AG09309 (cell line): ENCODE measurements around the gene KLHL29.

Source experiments
- DNase-seq: peaks from one replicate; pipeline ENCODE4 v3.0.0-alpha.2; 2010; ENCODE audit warnings: low read depth
- H3K4me3 ChIP-seq: 2 replicates; pipeline ENCODE4 v1.5.1; 2011; ENCODE audit warnings: mild to moderate bottlenecking, low read depth, low read length, moderate library complexity; ENCODE audit not compliant: control insufficient read depth
- TF ChIP-seq, protein P1 (sequence below): IDR thresholded peaks from 2 replicates; pipeline ENCODE4 v1.5.1; 2011; ENCODE audit warnings: mild to moderate bottlenecking, low read depth, low read length, inconsistent platforms; ENCODE audit not compliant: insufficient read depth, control insufficient read depth; ENCODE audit errors: missing control alignments

Gene KLHL29

DNA sequence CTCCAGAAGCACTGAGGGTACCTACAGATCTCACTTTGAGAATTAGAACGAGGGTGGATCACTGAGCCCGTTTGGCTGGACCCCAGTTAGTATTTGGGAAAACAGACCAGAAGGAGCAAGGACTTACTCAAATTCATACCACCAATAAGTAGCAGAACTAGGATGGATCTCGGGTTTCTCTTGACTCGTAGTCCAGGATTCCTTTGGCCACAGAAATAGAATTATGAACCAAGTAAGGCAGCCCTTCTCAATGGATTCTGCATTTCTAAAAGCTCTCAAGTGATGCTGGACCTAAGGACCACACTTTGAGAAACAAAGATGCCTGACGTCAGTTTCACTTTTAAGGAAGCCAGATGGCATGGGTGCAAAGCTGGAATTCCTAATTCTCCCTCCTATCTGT, 153.0 kb downstream of the KLHL29 start:
- DNase-seq: no peak
- no peak overlapping the region for H3K4me3 ChIP-seq
- TF ChIP-seq, protein P1, sequence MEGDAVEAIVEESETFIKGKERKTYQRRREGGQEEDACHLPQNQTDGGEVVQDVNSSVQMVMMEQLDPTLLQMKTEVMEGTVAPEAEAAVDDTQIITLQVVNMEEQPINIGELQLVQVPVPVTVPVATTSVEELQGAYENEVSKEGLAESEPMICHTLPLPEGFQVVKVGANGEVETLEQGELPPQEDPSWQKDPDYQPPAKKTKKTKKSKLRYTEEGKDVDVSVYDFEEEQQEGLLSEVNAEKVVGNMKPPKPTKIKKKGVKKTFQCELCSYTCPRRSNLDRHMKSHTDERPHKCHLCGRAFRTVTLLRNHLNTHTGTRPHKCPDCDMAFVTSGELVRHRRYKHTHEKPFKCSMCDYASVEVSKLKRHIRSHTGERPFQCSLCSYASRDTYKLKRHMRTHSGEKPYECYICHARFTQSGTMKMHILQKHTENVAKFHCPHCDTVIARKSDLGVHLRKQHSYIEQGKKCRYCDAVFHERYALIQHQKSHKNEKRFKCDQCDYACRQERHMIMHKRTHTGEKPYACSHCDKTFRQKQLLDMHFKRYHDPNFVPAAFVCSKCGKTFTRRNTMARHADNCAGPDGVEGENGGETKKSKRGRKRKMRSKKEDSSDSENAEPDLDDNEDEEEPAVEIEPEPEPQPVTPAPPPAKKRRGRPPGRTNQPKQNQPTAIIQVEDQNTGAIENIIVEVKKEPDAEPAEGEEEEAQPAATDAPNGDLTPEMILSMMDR: no peak

- no peak overlapping the region for H3K4me3 ChIP-seq
- TF ChIP-seq, protein P1: no peak
- no peak for DNase-seq
Observed at GRCh38 chr2:23538566-23538965, 153.6 kb downstream of the KLHL29 start.

DNA sequence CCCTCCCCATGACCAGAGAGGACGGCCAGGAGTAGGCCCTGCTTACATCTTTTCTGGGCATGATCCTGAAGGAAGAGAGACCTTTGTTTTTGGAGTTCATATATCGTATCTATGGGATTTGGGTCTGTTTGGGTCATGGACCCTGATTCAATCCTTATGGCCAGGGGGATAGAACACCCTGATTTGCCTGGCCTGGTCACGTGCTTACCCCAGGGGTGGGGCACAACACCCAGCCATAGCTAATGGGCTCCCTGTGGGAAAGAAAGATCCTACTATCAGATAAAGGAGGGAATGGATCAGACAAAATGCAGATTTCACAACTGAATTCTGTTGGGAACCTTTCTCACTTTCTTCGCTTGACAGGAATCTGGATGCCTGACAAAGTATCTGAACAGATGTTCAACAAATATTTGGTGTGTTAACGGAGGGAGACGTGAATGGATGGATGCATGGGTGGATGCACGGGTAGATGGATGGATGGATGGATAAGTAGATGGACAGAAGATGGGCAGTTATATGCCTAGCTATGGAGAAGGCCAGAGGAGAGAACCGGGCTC, 155.9 kb downstream of the KLHL29 start:
- DNase-seq: no peak
- H3K4me3 ChIP-seq: no peak overlapping the region
- TF ChIP-seq, protein P1: no peak

- no peak for DNase-seq
- H3K4me3 ChIP-seq: no peak overlapping the region
- TF ChIP-seq, protein P1: no peak
Observed at GRCh38 chr2:23541503-23542229, 156.7 kb downstream of the KLHL29 start.

- TF ChIP-seq, protein P1: no peak
- H3K4me3 ChIP-seq: no peak overlapping the region
- DNase-seq: no peak
Observed at GRCh38 chr2:23542230-23542789, 157.3 kb downstream of the KLHL29 start.

DNA sequence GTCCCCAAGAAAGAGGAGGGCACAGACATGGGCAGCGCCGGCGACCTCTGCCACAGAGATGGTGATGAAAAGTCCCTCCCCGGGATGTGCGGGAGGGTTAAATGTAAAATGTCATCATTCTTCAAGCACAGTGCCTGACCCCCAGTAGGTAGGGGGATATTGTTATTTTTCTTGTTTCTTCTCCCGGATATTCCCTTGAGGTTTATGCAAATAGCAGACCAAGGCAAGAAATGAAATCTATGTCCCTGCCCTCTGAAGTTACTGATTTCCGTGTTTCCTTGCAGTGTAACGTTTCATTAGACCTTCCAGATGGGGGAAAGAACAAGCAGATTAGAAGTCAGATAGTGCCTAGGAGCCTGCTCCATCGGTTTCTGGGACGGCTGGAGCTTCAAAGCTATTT, 158.3 kb downstream of the KLHL29 start:
- no peak overlapping the region for H3K4me3 ChIP-seq
- no peak for DNase-seq
- TF ChIP-seq, protein P1: no peak
